HAP-1 (cell line): ENCODE measurements around the gene ENOX1.
A peak's percentile ranks its signal among the peaks of the same experiment; 100 is the strongest.

Experiments
- DNase-seq, 2 experiments: peaks; one replicate each; pipeline ENCODE4 v3.0.0-alpha.2; 2016 to 2020; ENCODE audit warnings: low spot score in 2 of 2
- H3K27me3 ChIP-seq: fragments of 250-450 bp; sonication (Bioruptor Pico); 2 replicates; pipeline ENCODE4 v1.5.1; 2020; ENCODE audit warnings: low read depth, mild to moderate bottlenecking, moderate library complexity
- H3K36me3 ChIP-seq: fragments of 250-450 bp; sonication (Bioruptor Pico); replicated peaks from 2 replicates; pipeline ENCODE4 v1.5.1; 2020; ENCODE audit warnings: mild to moderate bottlenecking
- H3K4me1 ChIP-seq: fragments of 250-450 bp; sonication (Bioruptor Pico); 2 replicates; pipeline ENCODE4 v1.5.1; 2020; ENCODE audit warnings: mild to moderate bottlenecking
- H3K4me3 ChIP-seq: fragments of 250-450 bp; sonication (Bioruptor Pico); 2 replicates; pipeline ENCODE4 v1.5.1; 2020; ENCODE audit warnings: mild to moderate bottlenecking, moderate library complexity
- H3K9me3 ChIP-seq: fragments of 250-450 bp; sonication (Bioruptor Pico); 2 replicates; pipeline ENCODE4 v1.5.1; 2020; ENCODE audit warnings: mild to moderate bottlenecking, moderate library complexity
- in situ Hi-C: fragments of 300-500 bp; cut with MboI; formaldehyde crosslinking; loops from 3 replicates; pipeline ENCODE4 v1.14.3; 2020; ENCODE audit warnings: low sequenced_read_pairs, inconsistent platforms, mixed read lengths

ENOX1 gene

GRCh38 chr13:43698758-43699157 is 88.0 kb downstream of the ENOX1 start:
- H3K27me3 ChIP-seq = no peaks in the 10 kb centered on the region; the same call in 1 of the 2 replicates
- H3K9me3 ChIP-seq = no peaks in the 10 kb centered on the region
- no peaks in the 10 kb centered on the region for H3K36me3 ChIP-seq
- H3K4me1 ChIP-seq = peaks cover 20% of the 10 kb centered on the region
- DNase-seq = no peak
- no peak overlapping the region for H3K4me3 ChIP-seq
- in situ Hi-C loops = no loop called here

- Histone ChIP-seq H3K4me3 (no peak overlapping the region), H3K4me1 (peaks cover 27% of the 10 kb centered on the region), H3K9me3 (no peaks in the 10 kb centered on the region), H3K36me3 (no peaks in the 10 kb centered on the region), H3K27me3 (no peaks in the 10 kb centered on the region; the same call in 1 of the 2 replicates)
- in situ Hi-C loops = no loop called here
- no peak for DNase-seq
Measured at GRCh38 chr13:43698009-43698408, 88.8 kb downstream of the ENOX1 start.

GRCh38 chr13:43697323-43697722 is 89.4 kb downstream of the ENOX1 start:
- no peak for DNase-seq
- in situ Hi-C loops = no loop called here
- Histone ChIP-seq H3K9me3 (no peaks in the 10 kb centered on the region), H3K4me1 (peaks cover 34% of the 10 kb centered on the region), H3K27me3 (no peaks in the 10 kb centered on the region; the same call in 1 of the 2 replicates), H3K36me3 (no peaks in the 10 kb centered on the region), H3K4me3 (no peak overlapping the region)

- Histone ChIP-seq H3K9me3 (no peaks in the 10 kb centered on the region), H3K4me1 (peaks cover 34% of the 10 kb centered on the region), H3K27me3 (no peaks in the 10 kb centered on the region), H3K4me3 (no peak overlapping the region), H3K36me3 (no peaks in the 10 kb centered on the region)
- in situ Hi-C loops = no loop called here
- peak in 1 of 2 experiments; percentile 17 for DNase-seq
Measured at GRCh38 chr13:43694146-43694664, 92.6 kb downstream of the ENOX1 start.

GRCh38 chr13:43693639-43694038 is 93.1 kb downstream of the ENOX1 start:
- Histone ChIP-seq H3K9me3 (no peaks in the 10 kb centered on the region), H3K4me1 (peaks cover 28% of the 10 kb centered on the region), H3K4me3 (no peak overlapping the region), H3K27me3 (no peaks in the 10 kb centered on the region), H3K36me3 (no peaks in the 10 kb centered on the region)
- in situ Hi-C loops = no loop called here
- no peak for DNase-seq

GRCh38 chr13:43688227-43688907 is 98.4 kb downstream of the ENOX1 start:
- DNase-seq = no peak
- Histone ChIP-seq H3K27me3 (no peaks in the 10 kb centered on the region), H3K4me1 (peaks cover 15% of the 10 kb centered on the region), H3K9me3 (no peaks in the 10 kb centered on the region), H3K36me3 (no peaks in the 10 kb centered on the region), H3K4me3 (no peak overlapping the region)
- in situ Hi-C loops = no loop called here

GRCh38 chr13:43687038-43687437 is 99.7 kb downstream of the ENOX1 start:
- Histone ChIP-seq H3K4me3 (no peak overlapping the region), H3K27me3 (no peaks in the 10 kb centered on the region), H3K9me3 (no peaks in the 10 kb centered on the region), H3K36me3 (no peaks in the 10 kb centered on the region), H3K4me1 (peaks cover 2% of the 10 kb centered on the region)
- no peak for DNase-seq
- in situ Hi-C loops = no loop called here

- no peak for DNase-seq
- Histone ChIP-seq H3K4me1 (no peaks in the 10 kb centered on the region), H3K27me3 (no peaks in the 10 kb centered on the region), H3K36me3 (no peaks in the 10 kb centered on the region), H3K9me3 (no peaks in the 10 kb centered on the region), H3K4me3 (no peak overlapping the region)
- in situ Hi-C loops = no loop called here
Measured at GRCh38 chr13:43686557-43686956, 100.2 kb downstream of the ENOX1 start.

- Histone ChIP-seq H3K36me3 (no peaks in the 10 kb centered on the region), H3K4me3 (no peak overlapping the region), H3K9me3 (no peaks in the 10 kb centered on the region), H3K4me1 (no peaks in the 10 kb centered on the region), H3K27me3 (no peaks in the 10 kb centered on the region)
- in situ Hi-C loops = no loop called here
- DNase-seq = no peak
Measured at GRCh38 chr13:43684963-43685725, 101.6 kb downstream of the ENOX1 start.

GRCh38 chr13:43682701-43683100 is 104.1 kb downstream of the ENOX1 start:
- H3K4me3 ChIP-seq = no peak overlapping the region
- DNase-seq = no peak
- H3K36me3 ChIP-seq = no peaks in the 10 kb centered on the region
- H3K4me1 ChIP-seq = no peaks in the 10 kb centered on the region
- H3K27me3 ChIP-seq = no peaks in the 10 kb centered on the region
- in situ Hi-C loops = no loop called here
- no peaks in the 10 kb centered on the region for H3K9me3 ChIP-seq

- H3K36me3 ChIP-seq = no peaks in the 10 kb centered on the region
- in situ Hi-C loops = no loop called here
- H3K4me3 ChIP-seq = no peak overlapping the region
- no peaks in the 10 kb centered on the region for H3K9me3 ChIP-seq
- no peak for DNase-seq
- H3K4me1 ChIP-seq = peaks cover 12% of the 10 kb centered on the region
- no peaks in the 10 kb centered on the region for H3K27me3 ChIP-seq
Measured at GRCh38 chr13:43676320-43676719, 110.5 kb downstream of the ENOX1 start.

GRCh38 chr13:43675577-43675976 is 111.2 kb downstream of the ENOX1 start:
- no peaks in the 10 kb centered on the region for H3K9me3 ChIP-seq
- in situ Hi-C loops = no loop called here
- H3K4me3 ChIP-seq = no peak overlapping the region
- H3K36me3 ChIP-seq = no peaks in the 10 kb centered on the region
- DNase-seq = no peak
- H3K27me3 ChIP-seq = no peaks in the 10 kb centered on the region
- H3K4me1 ChIP-seq = peaks cover 12% of the 10 kb centered on the region

GRCh38 chr13:43669964-43670363 is 116.8 kb downstream of the ENOX1 start:
- no peak overlapping the region for H3K4me3 ChIP-seq
- peaks cover 12% of the 10 kb centered on the region for H3K4me1 ChIP-seq
- no peak for DNase-seq
- H3K36me3 ChIP-seq = no peaks in the 10 kb centered on the region
- in situ Hi-C loops = no loop called here
- H3K27me3 ChIP-seq = peaks cover 4% of the 10 kb centered on the region
- H3K9me3 ChIP-seq = no peaks in the 10 kb centered on the region

- H3K4me3 ChIP-seq = no peak overlapping the region
- in situ Hi-C loops = no loop called here
- H3K36me3 ChIP-seq = no peaks in the 10 kb centered on the region
- no peaks in the 10 kb centered on the region for H3K9me3 ChIP-seq
- H3K27me3 ChIP-seq = peaks cover 4% of the 10 kb centered on the region
- no peak for DNase-seq
- H3K4me1 ChIP-seq = peaks cover 12% of the 10 kb centered on the region
Measured at GRCh38 chr13:43669101-43669500, 117.7 kb downstream of the ENOX1 start.
